MM.1S (cell line): Measurements from ENCODE around the gene ELF2.

Source experiments
- DNase-seq: peaks from one replicate; pipeline ENCODE4 v3.0.0-alpha.2; 2015
- H2AFZ ChIP-seq: fragments of 300-600 bp; sonication (generic); 2 replicates; pipeline ENCODE4 v1.6.0; 2016; ENCODE audit warnings: antibody characterized with exemption, low read length
- H3F3A ChIP-seq: fragments of 300-600 bp; sonication (generic); 2 replicates; pipeline ENCODE4 v1.6.1; 2016; ENCODE audit warnings: mild to moderate bottlenecking, antibody characterized with exemption, low read length, moderate library complexity, mixed read lengths; ENCODE audit not compliant: insufficient read depth
- H3K27ac ChIP-seq: fragments of 300-600 bp; sonication (generic); 2 replicates; pipeline ENCODE4 v1.5.1; 2016; ENCODE audit warnings: mild to moderate bottlenecking, low read length
- H3K27me3 ChIP-seq: fragments of 300-600 bp; sonication (generic); replicated peaks from 2 replicates; pipeline ENCODE4 v1.6.0; 2016; ENCODE audit warnings: low read length; ENCODE audit not compliant: insufficient read depth
- H3K36me3 ChIP-seq: fragments of 300-600 bp; sonication (generic); replicated peaks from 2 replicates; pipeline ENCODE4 v1.6.1; 2016; ENCODE audit warnings: mild to moderate bottlenecking, low read length, mixed read lengths; ENCODE audit not compliant: insufficient read depth
- H3K4me1 ChIP-seq: fragments of 300-600 bp; sonication (generic); 2 replicates; pipeline ENCODE4 v1.6.1; 2016; ENCODE audit warnings: low read length, mixed read lengths
- H3K4me2 ChIP-seq: fragments of 300-600 bp; sonication (generic); 2 replicates; pipeline ENCODE4 v1.6.0; 2016; ENCODE audit warnings: low read depth, low read length
- H3K4me3 ChIP-seq: fragments of 300-600 bp; sonication (generic); 2 replicates; pipeline ENCODE4 v1.5.1; 2016; ENCODE audit warnings: low read length, mixed read lengths
- H3K79me2 ChIP-seq: fragments of 300-600 bp; sonication (generic); 2 replicates; pipeline ENCODE4 v1.6.1; 2016; ENCODE audit warnings: mixed run types, low read length, mixed read lengths
- H3K9ac ChIP-seq: fragments of 300-600 bp; sonication (generic); 2 replicates; pipeline ENCODE4 v1.6.1; 2016; ENCODE audit warnings: low read length, mixed read lengths
- H3K9me2 ChIP-seq: fragments of 300-600 bp; sonication (generic); replicated peaks from 2 replicates; pipeline ENCODE4 v1.6.1; 2016; ENCODE audit warnings: mild to moderate bottlenecking, low read length, mixed read lengths; ENCODE audit not compliant: insufficient read depth
- H3K9me3 ChIP-seq: fragments of 300-600 bp; sonication (generic); replicated peaks from 2 replicates; pipeline ENCODE4 v1.6.1; 2016; ENCODE audit warnings: mild to moderate bottlenecking, low read length, mixed read lengths; ENCODE audit not compliant: insufficient read depth
- H4K20me1 ChIP-seq: fragments of 300-600 bp; sonication (generic); 2 replicates; pipeline ENCODE4 v1.6.1; 2016; ENCODE audit warnings: mild to moderate bottlenecking, low read length, moderate library complexity, mixed read lengths; ENCODE audit not compliant: insufficient read depth
- CTCF ChIP-seq: fragments of 300-600 bp; sonication (generic); IDR thresholded peaks from 2 replicates; pipeline ENCODE4 v1.5.1; 2016; ENCODE audit warnings: antibody characterized with exemption, low read length, mixed read lengths
- EZH2 ChIP-seq: fragments of 300-600 bp; sonication (generic); optimal IDR thresholded peaks from 2 replicates; pipeline ENCODE3; 2017; ENCODE audit warnings: low read depth, mild to moderate bottlenecking, antibody characterized with exemption, low read length, mixed read lengths
- EZH2phosphoT487 ChIP-seq: fragments of 300-600 bp; sonication (generic); IDR thresholded peaks from 2 replicates; pipeline ENCODE4 v1.6.1; 2018; ENCODE audit warnings: antibody characterized with exemption, low read length

Gene ELF2

GRCh38 chr4:139171876-139172691, 4.9 kb downstream of the ELF2 start:
- Histone ChIP-seq H3K9ac (no peak overlapping the region), H3K4me3 (no peak overlapping the region), H3K27me3 (no peaks in the 10 kb centered on the region), H3K9me3 (no peaks in the 10 kb centered on the region), H3F3A (peaks cover 10% of the 10 kb centered on the region), H2AFZ (no peak overlapping the region), H3K9me2 (no peaks in the 10 kb centered on the region), H3K79me2 (peaks cover 87% of the 10 kb centered on the region), H3K4me2 (no peak overlapping the region), H3K36me3 (no peaks in the 10 kb centered on the region), H3K27ac (no peak overlapping the region), H3K4me1 (peaks cover 17% of the 10 kb centered on the region; the same call in 1 of the 2 replicates), H4K20me1 (peaks cover 13% of the 10 kb centered on the region; the same call in 1 of the 2 replicates)
- TF ChIP-seq EZH2phosphoT487 (no peak), CTCF (no peak), EZH2 (no peak)
- no peak for DNase-seq

GRCh38 chr4:139170932-139171331, 6.1 kb downstream of the ELF2 start:
- Histone ChIP-seq H3K4me1 (peaks cover 17% of the 10 kb centered on the region; the same call in 1 of the 2 replicates), H3K36me3 (no peaks in the 10 kb centered on the region), H3F3A (peaks cover 2% of the 10 kb centered on the region; the same call in 1 of the 2 replicates), H2AFZ (no peak overlapping the region), H3K9ac (no peak overlapping the region), H3K9me3 (no peaks in the 10 kb centered on the region), H3K79me2 (peaks cover 95% of the 10 kb centered on the region), H3K4me2 (no peak overlapping the region), H3K27me3 (no peaks in the 10 kb centered on the region), H3K9me2 (no peaks in the 10 kb centered on the region), H3K27ac (no peak overlapping the region), H3K4me3 (no peak overlapping the region), H4K20me1 (peaks cover 13% of the 10 kb centered on the region; the same call in 1 of the 2 replicates)
- TF ChIP-seq EZH2 (no peak), EZH2phosphoT487 (no peak), CTCF (no peak)
- no peak for DNase-seq

GRCh38 chr4:139167774-139168444, 9.1 kb downstream of the ELF2 start:
- no peak overlapping the region for H3K27ac ChIP-seq
- no peaks in the 10 kb centered on the region for H3K9me3 ChIP-seq
- no peak for TF ChIP-seq EZH2
- peak; percentile 51 for TF ChIP-seq CTCF
- H2AFZ ChIP-seq, result no peak overlapping the region
- peaks cover 8% of the 10 kb centered on the region; the same call in 1 of the 2 replicates for H4K20me1 ChIP-seq
- H3K36me3 ChIP-seq, result no peaks in the 10 kb centered on the region
- H3K4me1 ChIP-seq, result peaks cover 4% of the 10 kb centered on the region; the same call in 1 of the 2 replicates
- H3K27me3 ChIP-seq, result no peaks in the 10 kb centered on the region
- peak; percentile 37 for DNase-seq
- no peak overlapping the region for H3K4me3 ChIP-seq
- H3K4me2 ChIP-seq, result no peak overlapping the region
- no peaks in the 10 kb centered on the region for H3F3A ChIP-seq
- no peaks in the 10 kb centered on the region for H3K9me2 ChIP-seq
- peaks cover 98% of the 10 kb centered on the region for H3K79me2 ChIP-seq
- no peak overlapping the region for H3K9ac ChIP-seq
